Measurements from ENCODE around the gene KLK10. TPM values are rescaled to one million over a fixed set of nuclear protein-coding genes. Genes with fewer than 3 reads are reported as not detected.

The KLK10 gene
- total RNA-seq, 4 donors from 2014 or later: 0.63 TPM; not detected in 3

DNA sequence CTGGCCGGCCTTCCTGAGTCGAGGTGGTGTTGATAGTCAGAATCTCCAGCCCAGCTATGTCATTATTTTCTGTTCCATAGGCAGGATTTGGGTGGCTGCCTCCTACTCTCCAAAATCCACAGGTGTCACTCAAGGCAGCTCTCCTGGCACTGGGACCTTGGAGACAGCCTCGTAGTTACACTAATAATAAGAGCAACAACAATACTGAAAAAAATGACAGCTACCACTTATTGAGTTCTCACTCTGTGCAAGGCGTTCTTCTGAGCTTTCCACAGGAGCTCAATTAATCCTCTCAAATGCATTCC is 27.5 kb upstream of the KLK10 start:
- no peaks in the 10 kb centered on the region for H3K4me1 ChIP-seq
- no peaks in the 10 kb centered on the region for H3K27me3 ChIP-seq
- no peak for TF ChIP-seq POLR2A (IDR thresholded peaks at IDR 0.05)
- TF ChIP-seq, protein P1, sequence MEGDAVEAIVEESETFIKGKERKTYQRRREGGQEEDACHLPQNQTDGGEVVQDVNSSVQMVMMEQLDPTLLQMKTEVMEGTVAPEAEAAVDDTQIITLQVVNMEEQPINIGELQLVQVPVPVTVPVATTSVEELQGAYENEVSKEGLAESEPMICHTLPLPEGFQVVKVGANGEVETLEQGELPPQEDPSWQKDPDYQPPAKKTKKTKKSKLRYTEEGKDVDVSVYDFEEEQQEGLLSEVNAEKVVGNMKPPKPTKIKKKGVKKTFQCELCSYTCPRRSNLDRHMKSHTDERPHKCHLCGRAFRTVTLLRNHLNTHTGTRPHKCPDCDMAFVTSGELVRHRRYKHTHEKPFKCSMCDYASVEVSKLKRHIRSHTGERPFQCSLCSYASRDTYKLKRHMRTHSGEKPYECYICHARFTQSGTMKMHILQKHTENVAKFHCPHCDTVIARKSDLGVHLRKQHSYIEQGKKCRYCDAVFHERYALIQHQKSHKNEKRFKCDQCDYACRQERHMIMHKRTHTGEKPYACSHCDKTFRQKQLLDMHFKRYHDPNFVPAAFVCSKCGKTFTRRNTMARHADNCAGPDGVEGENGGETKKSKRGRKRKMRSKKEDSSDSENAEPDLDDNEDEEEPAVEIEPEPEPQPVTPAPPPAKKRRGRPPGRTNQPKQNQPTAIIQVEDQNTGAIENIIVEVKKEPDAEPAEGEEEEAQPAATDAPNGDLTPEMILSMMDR (IDR thresholded peaks at IDR 0.05): no peak
- intact Hi-C loops (cut with DNase I): no loop called here
- no peaks in the 10 kb centered on the region for H3K36me3 ChIP-seq
- no peaks in the 10 kb centered on the region for H3K9me3 ChIP-seq
- H3K4me3 ChIP-seq (replicated peaks in 1 of 3): no peak overlapping the region
- H3K27ac ChIP-seq: no peak overlapping the region
- DNase-seq: peak in 1 of 2 donors; percentile 4
- WGBS, 2 donors: 3 to 10% methylated on average over 4 of the region's 4 CpGs

DNA sequence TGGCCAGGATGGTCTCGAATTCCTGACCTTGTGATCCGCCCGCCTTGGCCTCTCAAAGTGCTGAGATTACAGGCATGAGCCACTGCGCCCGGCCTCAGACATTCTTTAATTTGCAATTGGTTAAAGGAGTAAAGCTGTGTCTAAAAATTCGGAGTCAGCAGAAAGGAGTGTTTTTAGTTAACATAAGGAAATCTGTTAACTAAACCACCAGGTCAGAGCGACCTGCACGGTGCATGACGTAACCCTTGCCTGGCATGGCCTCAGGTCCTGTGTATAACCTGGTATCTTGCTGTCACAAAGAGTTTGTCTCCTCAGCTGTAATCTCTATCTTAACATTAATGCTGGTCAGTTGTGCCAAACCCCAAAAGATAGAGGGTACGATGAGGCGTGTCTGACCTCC is 24.8 kb upstream of the KLK10 start:
- Histone ChIP-seq H3K9me3 (no peaks in the 10 kb centered on the region), H3K4me1 (no peaks in the 10 kb centered on the region), H3K27ac (no peak overlapping the region), H3K27me3 (no peaks in the 10 kb centered on the region), H3K36me3 (no peaks in the 10 kb centered on the region), H3K4me3 (replicated peaks in 1 of 3) (no peak overlapping the region)
- no peak for TF ChIP-seq POLR2A (IDR thresholded peaks at IDR 0.05)
- TF ChIP-seq, protein P1 (IDR thresholded peaks at IDR 0.05): no peak
- no peak for DNase-seq
- intact Hi-C loops (cut with DNase I): no loop called here
- WGBS, 2 donors: 67 to 70% methylated on average over 11 of the region's 11 CpGs

DNA sequence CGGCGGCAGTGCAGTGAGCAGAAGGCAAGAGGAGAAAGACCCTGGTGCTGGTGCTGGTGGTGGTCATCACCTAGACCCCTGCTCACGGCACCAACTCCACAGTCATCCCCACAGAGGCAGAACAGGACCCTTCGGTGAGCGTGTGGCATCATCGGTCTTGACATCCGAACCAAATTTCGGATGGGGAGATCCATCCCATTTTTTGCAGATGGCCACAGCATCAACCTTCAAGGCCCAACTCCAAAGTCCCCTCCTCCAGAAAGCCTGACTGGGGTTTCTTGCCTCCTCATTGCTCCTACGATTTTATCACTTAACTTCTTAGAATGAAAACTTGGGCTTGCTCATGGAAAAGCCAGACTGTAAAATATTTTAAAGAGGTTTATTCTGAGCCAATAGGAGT is 24.0 kb upstream of the KLK10 start:
- intact Hi-C loops (cut with DNase I): no loop called here
- DNase-seq: no peak
- Histone ChIP-seq H3K4me1 (no peaks in the 10 kb centered on the region), H3K4me3 (replicated peaks in 1 of 3) (no peak overlapping the region), H3K36me3 (no peaks in the 10 kb centered on the region), H3K27ac (no peak overlapping the region), H3K27me3 (no peaks in the 10 kb centered on the region), H3K9me3 (no peaks in the 10 kb centered on the region)
- TF ChIP-seq, protein P1 (IDR thresholded peaks at IDR 0.05): no peak
- no peak for TF ChIP-seq POLR2A (IDR thresholded peaks at IDR 0.05)
- 71 to 84% methylated on average over 7 to 8 of the region's 9 CpGs for WGBS, 2 donors

DNA sequence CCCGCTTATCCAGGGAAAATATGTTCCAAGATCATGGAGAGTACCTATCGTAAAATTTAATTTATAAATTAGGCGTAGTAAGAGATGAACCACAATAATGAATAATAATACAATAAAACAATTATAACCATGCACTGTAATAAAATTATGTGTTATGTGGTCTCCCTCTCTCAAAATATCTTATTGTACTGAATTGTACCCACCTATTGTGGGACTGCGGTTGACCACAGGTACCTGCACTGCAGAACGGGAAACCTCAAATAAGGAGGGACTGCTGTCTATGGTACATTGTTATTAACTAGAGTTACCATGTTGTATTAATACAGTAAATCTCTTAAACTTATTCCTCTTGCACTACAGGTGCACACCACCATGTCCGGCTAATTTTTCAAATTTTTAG is 20.6 kb upstream of the KLK10 start:
- WGBS, 2 donors: 89 to 95% methylated on average over 6 of the region's 6 CpGs
- intact Hi-C loops (cut with DNase I): no loop called here
- DNase-seq: no peak

DNA sequence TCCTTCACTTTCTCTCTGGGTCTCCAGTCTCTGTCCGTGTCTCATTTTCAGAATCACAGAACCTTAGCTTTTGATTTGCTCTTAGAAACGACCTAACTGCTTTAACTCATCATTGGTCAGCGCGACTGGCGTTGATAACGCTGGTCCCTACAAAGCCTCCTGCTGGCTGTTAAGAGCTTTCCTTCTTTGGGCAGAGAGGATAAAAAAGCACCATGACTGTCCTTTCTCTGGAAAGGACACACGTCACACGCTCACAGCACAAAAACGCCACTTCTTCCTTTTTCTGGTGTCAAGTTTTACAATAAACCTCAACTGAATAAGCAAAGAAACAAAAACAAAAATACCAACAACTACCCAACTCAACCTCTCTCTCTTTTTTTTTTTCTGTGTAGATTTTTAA is 17.0 kb upstream of the KLK10 start:
- no peak for DNase-seq
- no peaks in the 10 kb centered on the region for H3K9me3 ChIP-seq
- H3K27me3 ChIP-seq: no peaks in the 10 kb centered on the region
- no peak overlapping the region for H3K27ac ChIP-seq
- intact Hi-C loops (cut with DNase I): no loop called here
- no peaks in the 10 kb centered on the region for H3K36me3 ChIP-seq
- no peak for TF ChIP-seq POLR2A (IDR thresholded peaks at IDR 0.05)
- TF ChIP-seq, protein P1 (IDR thresholded peaks at IDR 0.05): no peak
- no peak overlapping the region for H3K4me3 ChIP-seq (replicated peaks in 1 of 3)
- 43 to 44% methylated on average over 9 of the region's 9 CpGs for WGBS, 2 donors
- H3K4me1 ChIP-seq: no peaks in the 10 kb centered on the region

More for the DNA sequence above, 20.6 kb upstream of the KLK10 start:
- H3K27ac ChIP-seq: no peak overlapping the region
- no peaks in the 10 kb centered on the region for H3K4me1 ChIP-seq
- H3K4me3 ChIP-seq (replicated peaks in 1 of 3): no peak overlapping the region
- no peaks in the 10 kb centered on the region for H3K36me3 ChIP-seq
- no peaks in the 10 kb centered on the region for H3K27me3 ChIP-seq
- TF ChIP-seq, protein P1 (IDR thresholded peaks at IDR 0.05): no peak
- no peaks in the 10 kb centered on the region for H3K9me3 ChIP-seq

Data from thyroid gland (tissue), 4 donors.